Activated T-helper 1 cell treated with anti-CD3 and anti-CD28 coated beads, Interleukin-12 subunit alpha, Interleukin-12 subunit beta, Interleukin-2, Interleukin-4 antibody, amounts not matched to agents 30 ng/mL and 10 ng/mL and 1 ng/mL, durations not matched to agents 14 hours and 24 hours and 36 hours (primary cell): ENCODE data around the gene CPZ. TPM values are rescaled to one million over a fixed set of nuclear protein-coding genes. Genes with fewer than 3 reads are reported as not detected.

Experiments used
- DNase-seq: peaks from one replicate; pipeline ENCODE4 v3.0.0; 2021; ENCODE audit warnings: low spot score
- H3K27ac Mint-ChIP-seq: one replicate; pipeline ENCODE4 v1.8.0; 2021; ENCODE audit warnings: mild to moderate bottlenecking, mixed read lengths
- H3K27me3 Mint-ChIP-seq: one replicate; pipeline ENCODE4 v1.8.0; 2022; ENCODE audit warnings: mild to moderate bottlenecking, moderate library complexity, mixed read lengths; ENCODE audit not compliant: insufficient read depth
- H3K36me3 Mint-ChIP-seq: one replicate; pipeline ENCODE4 v1.8.0; 2021; ENCODE audit warnings: low read depth, mixed read lengths
- H3K4me1 Mint-ChIP-seq: one replicate; pipeline ENCODE4 v1.8.0; 2021; ENCODE audit warnings: low read depth, mixed read lengths
- H3K4me3 Mint-ChIP-seq: one replicate; pipeline ENCODE4 v1.8.0; 2021; ENCODE audit warnings: mild to moderate bottlenecking, moderate library complexity, mixed read lengths
- H3K9me3 Mint-ChIP-seq: one replicate; pipeline ENCODE4 v1.8.0; 2021; ENCODE audit warnings: mixed read lengths
- intact Hi-C: fragments of 100-400 bp; cut with micrococcal nuclease; formaldehyde crosslinking; loops from one replicate; pipeline ENCODE4 v1.15.1; 2024
- total RNA-seq: library from RNA; stranded (reverse); gene quantifications from 2 replicates; pipeline ENCODE4 v1.2.3, GENCODE V29; 2022

The CPZ gene
- total RNA-seq, 1 donor from 2014 or later = not detected

GRCh38 chr4:8597319-8597718 lies 4.8 kb downstream of the CPZ start:
- Mint-ChIP-seq H3K36me3 (no peaks in the 10 kb centered on the region), H3K4me3 (no peak overlapping the region), H3K9me3 (no peaks in the 10 kb centered on the region), H3K27me3 (peaks cover 4% of the 10 kb centered on the region), H3K27ac (no peak overlapping the region), H3K4me1 (no peaks in the 10 kb centered on the region)
- intact Hi-C loops = no loop called here
- no peak for DNase-seq

DNA sequence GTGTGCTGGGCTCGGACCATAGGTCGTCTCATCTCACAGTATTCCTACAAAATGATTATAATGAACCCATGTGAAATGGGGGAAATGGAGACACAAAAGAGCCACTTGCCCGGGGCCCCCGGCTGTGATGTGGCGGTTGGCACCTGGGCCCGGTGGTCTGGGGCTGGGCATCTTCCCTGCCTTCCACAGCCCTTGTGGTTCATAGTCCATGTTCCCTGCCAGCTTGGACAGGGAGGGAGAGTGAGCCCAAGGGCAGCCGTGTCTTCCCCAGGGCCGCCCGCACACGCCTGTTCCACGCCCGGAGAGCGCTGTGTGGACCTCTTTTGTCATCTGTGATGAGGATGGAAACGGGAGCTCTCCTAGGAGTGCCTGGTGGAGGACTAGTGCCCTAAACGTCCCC lies 5.2 kb downstream of the CPZ start:
- Mint-ChIP-seq H3K27ac (no peak overlapping the region), H3K9me3 (no peaks in the 10 kb centered on the region), H3K4me1 (no peaks in the 10 kb centered on the region), H3K27me3 (peaks cover 4% of the 10 kb centered on the region), H3K4me3 (no peak overlapping the region), H3K36me3 (no peaks in the 10 kb centered on the region)
- no peak for DNase-seq
- intact Hi-C loops = no loop called here

GRCh38 chr4:8598391-8599090 lies 6.0 kb downstream of the CPZ start:
- no peak overlapping the region for H3K27ac Mint-ChIP-seq
- intact Hi-C loops = no loop called here
- no peak for DNase-seq
- H3K9me3 Mint-ChIP-seq = no peaks in the 10 kb centered on the region
- no peaks in the 10 kb centered on the region for H3K36me3 Mint-ChIP-seq
- H3K27me3 Mint-ChIP-seq = peaks cover 4% of the 10 kb centered on the region
- H3K4me3 Mint-ChIP-seq = no peak overlapping the region
- no peaks in the 10 kb centered on the region for H3K4me1 Mint-ChIP-seq

GRCh38 chr4:8599091-8599460 lies 6.5 kb downstream of the CPZ start:
- Mint-ChIP-seq H3K9me3 (no peaks in the 10 kb centered on the region), H3K4me3 (no peak overlapping the region), H3K36me3 (no peaks in the 10 kb centered on the region), H3K4me1 (no peaks in the 10 kb centered on the region), H3K27ac (no peak overlapping the region), H3K27me3 (peaks cover 4% of the 10 kb centered on the region)
- intact Hi-C loops = no loop called here
- no peak for DNase-seq

- no peaks in the 10 kb centered on the region for H3K9me3 Mint-ChIP-seq
- H3K4me1 Mint-ChIP-seq = no peaks in the 10 kb centered on the region
- intact Hi-C loops = no loop called here
- no peaks in the 10 kb centered on the region for H3K36me3 Mint-ChIP-seq
- no peak overlapping the region for H3K4me3 Mint-ChIP-seq
- DNase-seq = no peak
- H3K27ac Mint-ChIP-seq = no peak overlapping the region
- H3K27me3 Mint-ChIP-seq = no peaks in the 10 kb centered on the region
Observed at GRCh38 chr4:8599657-8600056, 7.1 kb downstream of the CPZ start.

DNA sequence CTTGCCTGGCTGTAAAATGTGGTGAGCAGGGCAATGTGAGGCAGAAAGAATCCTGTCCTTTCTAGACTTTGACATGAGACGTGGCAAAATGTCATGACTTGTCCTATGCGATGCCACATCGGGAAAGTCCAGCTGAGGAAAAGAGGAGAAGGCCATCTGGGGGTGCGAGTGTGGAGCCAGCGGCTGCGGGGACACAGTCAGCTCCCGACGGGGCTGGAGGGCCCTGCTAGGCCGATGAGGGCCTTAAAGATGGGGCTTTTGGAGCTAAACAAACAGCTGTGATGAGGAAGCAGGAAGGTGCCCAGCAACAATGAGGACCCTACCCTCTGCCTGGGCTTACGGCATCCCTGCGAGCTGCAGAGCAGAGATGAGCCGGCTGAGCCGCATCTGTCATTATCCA lies 7.7 kb downstream of the CPZ start:
- Mint-ChIP-seq H3K36me3 (no peaks in the 10 kb centered on the region), H3K27me3 (no peaks in the 10 kb centered on the region), H3K9me3 (no peaks in the 10 kb centered on the region), H3K27ac (no peak overlapping the region), H3K4me3 (no peak overlapping the region), H3K4me1 (no peaks in the 10 kb centered on the region)
- intact Hi-C loops = no loop called here
- DNase-seq = no peak

DNA sequence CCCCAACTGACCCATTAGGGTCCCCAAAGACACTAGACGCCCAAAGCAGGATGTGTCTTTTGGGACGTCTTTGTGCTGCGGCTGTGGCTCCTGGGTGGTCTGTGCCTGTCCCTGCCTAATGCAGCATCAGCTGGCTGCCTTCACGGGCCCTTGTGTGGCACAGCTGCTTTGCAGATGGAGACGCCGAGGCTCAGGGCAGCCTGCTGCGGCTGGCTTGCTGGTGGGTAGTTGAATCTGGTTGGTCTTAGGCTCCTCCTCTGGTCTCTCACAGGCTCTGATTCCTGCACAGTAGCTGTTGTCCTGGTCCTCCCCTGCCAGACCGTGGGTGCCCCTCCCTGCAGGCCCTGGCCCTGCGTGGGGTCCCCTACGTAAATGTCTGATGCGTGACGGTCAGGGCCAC lies 8.1 kb downstream of the CPZ start:
- DNase-seq = no peak
- no peaks in the 10 kb centered on the region for H3K36me3 Mint-ChIP-seq
- no peaks in the 10 kb centered on the region for H3K9me3 Mint-ChIP-seq
- no peaks in the 10 kb centered on the region for H3K27me3 Mint-ChIP-seq
- no peaks in the 10 kb centered on the region for H3K4me1 Mint-ChIP-seq
- no peak overlapping the region for H3K4me3 Mint-ChIP-seq
- no peak overlapping the region for H3K27ac Mint-ChIP-seq
- intact Hi-C loops = no loop called here

DNA sequence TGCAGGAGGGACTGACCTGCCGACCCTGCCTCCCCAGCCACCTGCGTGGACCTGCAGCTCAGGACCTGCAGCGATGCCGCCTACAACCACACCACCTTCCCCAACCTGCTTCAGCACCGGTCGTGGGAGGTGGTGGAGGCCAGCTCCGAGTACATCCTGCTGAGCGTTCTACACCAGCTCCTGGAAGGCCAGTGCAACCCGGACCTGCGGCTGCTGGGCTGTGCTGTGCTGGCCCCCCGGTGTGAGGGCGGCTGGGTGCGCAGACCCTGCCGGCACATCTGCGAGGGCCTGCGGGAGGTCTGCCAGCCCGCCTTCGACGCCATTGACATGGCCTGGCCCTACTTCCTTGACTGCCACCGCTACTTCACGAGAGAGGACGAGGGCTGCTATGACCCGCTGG lies 8.5 kb downstream of the CPZ start:
- Mint-ChIP-seq H3K27me3 (no peaks in the 10 kb centered on the region), H3K4me1 (no peaks in the 10 kb centered on the region), H3K9me3 (no peaks in the 10 kb centered on the region), H3K36me3 (no peaks in the 10 kb centered on the region), H3K4me3 (no peak overlapping the region), H3K27ac (no peak overlapping the region)
- intact Hi-C loops = no loop called here
- DNase-seq = no peak

GRCh38 chr4:8601556-8601955 lies 9.0 kb downstream of the CPZ start:
- no peaks in the 10 kb centered on the region for H3K9me3 Mint-ChIP-seq
- no peaks in the 10 kb centered on the region for H3K36me3 Mint-ChIP-seq
- H3K27ac Mint-ChIP-seq = no peak overlapping the region
- no peaks in the 10 kb centered on the region for H3K27me3 Mint-ChIP-seq
- intact Hi-C loops = no loop called here
- H3K4me1 Mint-ChIP-seq = no peaks in the 10 kb centered on the region
- H3K4me3 Mint-ChIP-seq = no peak overlapping the region
- no peak for DNase-seq

- Mint-ChIP-seq H3K36me3 (no peaks in the 10 kb centered on the region), H3K27me3 (no peaks in the 10 kb centered on the region), H3K9me3 (no peaks in the 10 kb centered on the region), H3K27ac (no peak overlapping the region), H3K4me1 (no peaks in the 10 kb centered on the region), H3K4me3 (no peak overlapping the region)
- no peak for DNase-seq
- intact Hi-C loops = no loop called here
Observed at GRCh38 chr4:8602686-8603430, 10.3 kb downstream of the CPZ start.

DNA sequence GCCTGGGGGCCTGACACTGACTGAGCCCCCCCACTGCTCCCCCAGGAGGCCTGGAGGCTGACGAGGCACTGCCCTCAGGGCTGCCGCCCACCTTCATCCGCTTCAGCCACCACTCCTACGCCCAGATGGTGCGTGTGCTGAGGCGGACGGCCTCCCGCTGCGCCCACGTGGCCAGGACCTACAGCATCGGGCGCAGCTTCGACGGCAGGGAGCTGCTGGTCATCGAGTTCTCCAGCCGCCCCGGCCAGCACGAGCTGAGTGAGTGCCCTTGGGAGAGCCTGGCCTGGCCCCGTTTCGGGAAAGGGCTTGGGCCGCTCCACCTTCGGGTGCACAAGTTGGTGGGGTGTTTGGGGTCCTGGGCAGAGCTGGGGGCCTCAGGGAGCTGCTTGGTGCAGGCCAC lies 11.4 kb downstream of the CPZ start:
- no peaks in the 10 kb centered on the region for H3K27me3 Mint-ChIP-seq
- no peak overlapping the region for H3K4me3 Mint-ChIP-seq
- H3K9me3 Mint-ChIP-seq = no peaks in the 10 kb centered on the region
- no peaks in the 10 kb centered on the region for H3K4me1 Mint-ChIP-seq
- H3K27ac Mint-ChIP-seq = no peak overlapping the region
- no peaks in the 10 kb centered on the region for H3K36me3 Mint-ChIP-seq
- intact Hi-C loops = no loop called here
- DNase-seq = no peak

GRCh38 chr4:8605289-8605688 lies 12.7 kb downstream of the CPZ start:
- Mint-ChIP-seq H3K4me1 (no peaks in the 10 kb centered on the region), H3K9me3 (no peaks in the 10 kb centered on the region), H3K27ac (no peak overlapping the region), H3K36me3 (no peaks in the 10 kb centered on the region), H3K27me3 (no peaks in the 10 kb centered on the region), H3K4me3 (no peak overlapping the region)
- intact Hi-C loops = no loop called here
- no peak for DNase-seq

GRCh38 chr4:8606476-8606875 lies 13.9 kb downstream of the CPZ start:
- Mint-ChIP-seq H3K27me3 (no peaks in the 10 kb centered on the region), H3K4me3 (no peak overlapping the region), H3K9me3 (no peaks in the 10 kb centered on the region), H3K4me1 (no peaks in the 10 kb centered on the region), H3K36me3 (no peaks in the 10 kb centered on the region), H3K27ac (no peak overlapping the region)
- intact Hi-C loops = no loop called here
- no peak for DNase-seq

DNA sequence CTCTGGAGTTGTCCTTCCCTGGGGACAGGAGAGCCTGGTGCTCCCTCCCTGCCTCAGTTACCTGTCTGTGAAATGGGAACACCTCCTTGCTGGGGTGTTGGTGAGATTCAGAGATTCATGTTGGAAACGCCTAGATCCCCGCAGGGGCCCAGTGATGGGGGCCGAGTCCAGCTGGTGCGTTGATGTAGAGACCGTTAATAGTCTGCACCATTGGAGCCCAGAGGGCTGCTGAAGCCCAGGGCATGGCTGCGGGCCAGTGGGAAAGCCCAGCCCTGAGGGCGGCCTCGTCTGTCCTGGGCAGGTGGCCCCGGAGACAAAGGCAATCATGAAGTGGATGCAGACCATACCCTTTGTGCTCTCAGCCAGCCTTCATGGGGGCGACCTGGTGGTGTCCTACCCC lies 14.4 kb downstream of the CPZ start:
- no peaks in the 10 kb centered on the region for H3K36me3 Mint-ChIP-seq
- intact Hi-C loops = no loop called here

More for the DNA sequence above, 14.4 kb downstream of the CPZ start:
- Mint-ChIP-seq H3K4me3 (no peak overlapping the region), H3K27me3 (no peaks in the 10 kb centered on the region), H3K27ac (no peak overlapping the region), H3K9me3 (no peaks in the 10 kb centered on the region), H3K4me1 (no peaks in the 10 kb centered on the region)
- DNase-seq = no peak
